ENCODE results near the gene POLR3K.

DNA sequence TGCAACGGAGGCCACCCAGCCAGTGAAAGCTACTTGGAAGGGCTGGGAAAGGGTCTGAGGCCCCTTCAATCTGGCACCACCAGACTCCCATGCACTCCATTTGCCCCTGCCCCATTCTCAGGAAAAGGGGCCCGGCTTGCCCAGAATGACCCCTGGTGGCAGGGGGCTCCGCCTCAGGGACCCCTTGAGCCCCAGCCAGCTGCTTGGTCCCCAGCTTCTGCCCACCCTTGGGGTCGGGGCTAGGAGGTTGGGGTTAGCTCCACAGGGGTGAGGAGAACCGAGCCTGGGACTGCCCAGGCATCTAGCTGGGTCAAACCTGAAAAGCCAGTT, 17.8 kb upstream of the POLR3K start:
- TF ChIP-seq, protein P1, sequence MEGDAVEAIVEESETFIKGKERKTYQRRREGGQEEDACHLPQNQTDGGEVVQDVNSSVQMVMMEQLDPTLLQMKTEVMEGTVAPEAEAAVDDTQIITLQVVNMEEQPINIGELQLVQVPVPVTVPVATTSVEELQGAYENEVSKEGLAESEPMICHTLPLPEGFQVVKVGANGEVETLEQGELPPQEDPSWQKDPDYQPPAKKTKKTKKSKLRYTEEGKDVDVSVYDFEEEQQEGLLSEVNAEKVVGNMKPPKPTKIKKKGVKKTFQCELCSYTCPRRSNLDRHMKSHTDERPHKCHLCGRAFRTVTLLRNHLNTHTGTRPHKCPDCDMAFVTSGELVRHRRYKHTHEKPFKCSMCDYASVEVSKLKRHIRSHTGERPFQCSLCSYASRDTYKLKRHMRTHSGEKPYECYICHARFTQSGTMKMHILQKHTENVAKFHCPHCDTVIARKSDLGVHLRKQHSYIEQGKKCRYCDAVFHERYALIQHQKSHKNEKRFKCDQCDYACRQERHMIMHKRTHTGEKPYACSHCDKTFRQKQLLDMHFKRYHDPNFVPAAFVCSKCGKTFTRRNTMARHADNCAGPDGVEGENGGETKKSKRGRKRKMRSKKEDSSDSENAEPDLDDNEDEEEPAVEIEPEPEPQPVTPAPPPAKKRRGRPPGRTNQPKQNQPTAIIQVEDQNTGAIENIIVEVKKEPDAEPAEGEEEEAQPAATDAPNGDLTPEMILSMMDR (IDR thresholded peaks at IDR 0.05) = no peak
- no peak for TF ChIP-seq POLR2A (IDR thresholded peaks at IDR 0.05)
- TF ChIP-seq EP300 (IDR thresholded peaks at IDR 0.05) = no peak
- no peak for TF ChIP-seq POLR2AphosphoS5 (IDR thresholded peaks at IDR 0.05)

Data from suprapubic skin (tissue), 4 donors.